Occipital lobe (tissue), 2 donors: ENCODE results near the gene TUBA3E. TPM values are rescaled to one million over a fixed set of nuclear protein-coding genes. Genes with fewer than 3 reads are reported as not detected.
"Not testable (repeated sequence)": the region's sequence is repeated elsewhere in the genome, so short reads cannot be mapped to it uniquely, and the experiment has no call there.

Experiments used
- DNase-seq: peaks from one replicate; lab custom pipeline; 2025; lab: John Stamatoyannopoulos, UW
- total RNA-seq: library from RNA; depleted of rRNA; stranded (reverse); fragments of >200 nt; gene quantifications from one replicate; pipeline ENCODE4 v1.2.3, GENCODE V29; 2014

Gene TUBA3E
- total RNA-seq, 1 donor from 2014 or later = not detected

GRCh38 chr2:130162968-130163367 lies 35.3 kb downstream of the TUBA3E start:
- DNase-seq = no peak

DNA sequence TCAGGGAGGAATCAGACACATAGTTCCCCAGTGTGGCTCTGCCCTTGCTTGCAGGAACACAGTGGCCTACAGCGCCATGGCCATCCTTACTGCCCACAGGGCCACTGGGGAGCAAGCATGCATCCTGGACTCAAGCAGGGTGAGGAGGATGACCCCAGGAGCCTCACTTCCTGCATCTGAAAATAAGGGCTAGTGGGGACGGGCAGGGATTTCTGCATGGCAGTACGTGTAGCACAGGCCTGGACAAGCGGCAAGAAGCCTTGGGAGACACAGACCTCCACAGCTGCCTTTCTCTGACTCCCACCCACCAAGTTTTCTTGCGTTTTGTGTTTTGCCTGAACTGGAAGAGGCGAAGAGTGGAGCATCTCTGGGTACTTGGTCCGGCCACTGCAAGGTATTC lies 35.8 kb downstream of the TUBA3E start:
- DNase-seq = not testable (repeated sequence)

DNA sequence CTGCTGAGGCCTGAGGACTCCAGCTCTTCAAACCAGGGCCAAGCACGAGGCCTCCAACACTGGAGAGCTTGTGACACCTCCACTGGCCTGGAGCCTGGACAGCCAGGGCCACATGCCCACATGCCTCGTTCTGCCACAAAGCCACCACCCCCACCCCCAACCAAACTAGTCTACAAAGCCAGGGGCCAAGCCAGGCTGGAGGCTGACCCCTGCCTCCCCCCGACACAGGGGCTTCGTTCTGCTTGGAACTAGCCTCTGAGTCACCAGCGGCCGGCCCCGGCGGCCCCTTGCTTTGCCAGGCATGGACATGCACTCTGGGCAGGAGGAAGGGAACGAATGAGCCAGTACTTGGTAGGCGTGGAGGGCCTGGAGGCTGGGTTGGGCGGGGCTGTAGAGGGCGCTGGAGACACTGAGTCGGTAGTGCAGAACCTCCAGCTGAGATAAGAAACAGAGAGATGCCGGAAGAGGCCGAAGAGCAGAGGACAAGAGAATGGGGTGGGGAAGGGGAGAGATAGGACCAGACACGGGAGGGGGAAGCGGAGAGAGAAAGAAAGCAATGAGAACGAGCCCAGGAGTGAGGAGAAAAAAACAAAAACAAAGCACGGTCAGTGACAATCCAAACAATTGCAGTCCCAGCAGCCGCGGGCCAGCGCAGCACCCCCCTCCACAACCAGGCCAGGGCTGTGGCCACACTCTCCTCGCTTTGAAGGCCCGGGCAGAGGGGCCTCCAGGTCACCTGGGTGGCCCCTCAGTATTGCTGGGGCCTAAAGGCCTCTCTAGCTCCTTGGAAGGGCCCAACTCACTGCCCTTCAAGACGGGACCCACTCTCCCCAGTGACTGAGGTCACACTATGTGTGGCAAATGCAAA lies 37.2 kb downstream of the TUBA3E start:
- not testable (repeated sequence) for DNase-seq

GRCh38 chr2:130160131-130160530 lies 38.1 kb downstream of the TUBA3E start:
- no peak for DNase-seq

DNA sequence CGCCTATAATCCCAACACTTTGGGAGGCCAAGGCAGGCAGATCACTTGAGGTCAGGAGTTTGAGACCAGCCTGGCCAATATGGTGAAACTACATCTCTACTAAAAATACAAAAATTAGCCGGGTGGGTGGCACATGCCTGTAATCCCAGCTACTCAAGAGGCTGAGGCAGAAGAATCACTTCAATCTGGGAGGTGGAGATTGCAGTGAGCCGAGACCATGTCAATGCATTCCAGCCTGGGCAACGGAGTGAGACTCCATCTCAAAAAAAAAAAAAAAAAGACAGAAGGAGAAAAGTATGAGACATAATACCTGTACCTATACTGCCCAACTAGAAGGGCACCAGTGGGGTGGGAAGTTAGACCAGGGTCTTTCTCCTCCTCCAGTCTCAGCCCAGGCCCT lies 38.9 kb downstream of the TUBA3E start:
- DNase-seq = not testable (repeated sequence)

- no peak for DNase-seq
Observed at GRCh38 chr2:130158631-130159030, 39.6 kb downstream of the TUBA3E start.

GRCh38 chr2:130157825-130158514 lies 40.3 kb downstream of the TUBA3E start:
- DNase-seq = not testable (repeated sequence)

- DNase-seq = not testable (repeated sequence)
Observed at GRCh38 chr2:130157354-130157753, 40.9 kb downstream of the TUBA3E start.

DNA sequence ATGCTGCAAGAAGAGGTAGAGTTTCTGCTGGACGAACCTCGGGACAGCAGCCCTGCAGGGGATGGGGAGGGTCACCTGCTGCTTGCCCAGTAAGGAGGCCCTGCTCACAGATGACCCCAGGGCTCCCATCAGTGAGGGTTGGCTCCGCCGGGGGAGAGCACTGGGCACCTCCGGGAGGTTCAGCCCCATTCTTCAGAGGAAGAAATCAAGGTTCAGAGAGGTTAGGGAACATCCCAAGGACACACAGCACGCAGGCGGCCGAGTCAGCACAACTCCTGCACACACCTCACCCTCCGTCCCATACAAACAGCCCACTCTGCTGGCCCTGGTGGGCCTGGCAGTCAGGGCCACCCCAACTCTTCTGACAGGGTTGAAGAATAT lies 41.6 kb downstream of the TUBA3E start:
- DNase-seq = no peak

GRCh38 chr2:130155956-130156623 lies 42.1 kb downstream of the TUBA3E start:
- not testable (repeated sequence) for DNase-seq

GRCh38 chr2:130154773-130155765 lies 43.2 kb downstream of the TUBA3E start:
- no peak for DNase-seq

GRCh38 chr2:130154423-130154770 lies 43.8 kb downstream of the TUBA3E start:
- DNase-seq = not testable (repeated sequence)

DNA sequence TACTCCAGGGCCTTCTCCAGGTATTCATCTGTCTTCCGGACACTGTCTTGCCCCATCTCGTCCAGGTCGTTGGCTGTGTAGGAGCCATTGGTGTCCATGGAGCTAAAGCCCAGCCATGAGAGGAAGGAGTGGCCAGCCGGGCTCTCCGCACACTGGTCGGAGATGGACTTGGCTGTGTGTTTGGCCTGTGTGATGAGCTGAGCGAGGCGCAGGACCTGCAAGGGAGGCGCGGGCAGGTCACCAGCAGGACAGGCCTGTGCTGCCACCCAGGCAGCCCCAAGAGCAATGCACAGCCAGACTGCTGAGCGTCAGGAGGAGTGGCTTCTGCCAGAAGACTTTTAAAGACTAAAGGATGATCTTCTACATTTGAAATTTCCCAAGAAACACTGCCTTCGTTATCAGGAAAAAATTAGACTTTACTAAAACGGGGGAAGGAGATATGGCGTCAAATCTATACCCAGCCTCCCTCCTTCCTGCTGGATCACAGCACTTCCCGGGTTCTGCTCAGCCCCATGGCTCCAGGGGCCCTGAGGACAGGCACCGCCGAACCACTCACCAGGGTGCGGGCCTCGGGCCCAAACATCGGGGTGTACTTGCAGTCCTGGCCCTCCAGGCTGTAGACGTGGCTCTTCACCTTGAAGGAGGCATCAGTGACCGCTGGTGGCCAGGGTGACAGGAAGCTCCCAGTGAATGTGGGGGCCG lies 44.4 kb downstream of the TUBA3E start:
- not testable (repeated sequence) for DNase-seq

- no peak for DNase-seq
Observed at GRCh38 chr2:130152816-130153595, 45.2 kb downstream of the TUBA3E start.

GRCh38 chr2:130152136-130152815 lies 46.0 kb downstream of the TUBA3E start:
- not testable (repeated sequence) for DNase-seq

- DNase-seq = not testable (repeated sequence)
Observed at GRCh38 chr2:130151145-130151512, 47.1 kb downstream of the TUBA3E start.

DNA sequence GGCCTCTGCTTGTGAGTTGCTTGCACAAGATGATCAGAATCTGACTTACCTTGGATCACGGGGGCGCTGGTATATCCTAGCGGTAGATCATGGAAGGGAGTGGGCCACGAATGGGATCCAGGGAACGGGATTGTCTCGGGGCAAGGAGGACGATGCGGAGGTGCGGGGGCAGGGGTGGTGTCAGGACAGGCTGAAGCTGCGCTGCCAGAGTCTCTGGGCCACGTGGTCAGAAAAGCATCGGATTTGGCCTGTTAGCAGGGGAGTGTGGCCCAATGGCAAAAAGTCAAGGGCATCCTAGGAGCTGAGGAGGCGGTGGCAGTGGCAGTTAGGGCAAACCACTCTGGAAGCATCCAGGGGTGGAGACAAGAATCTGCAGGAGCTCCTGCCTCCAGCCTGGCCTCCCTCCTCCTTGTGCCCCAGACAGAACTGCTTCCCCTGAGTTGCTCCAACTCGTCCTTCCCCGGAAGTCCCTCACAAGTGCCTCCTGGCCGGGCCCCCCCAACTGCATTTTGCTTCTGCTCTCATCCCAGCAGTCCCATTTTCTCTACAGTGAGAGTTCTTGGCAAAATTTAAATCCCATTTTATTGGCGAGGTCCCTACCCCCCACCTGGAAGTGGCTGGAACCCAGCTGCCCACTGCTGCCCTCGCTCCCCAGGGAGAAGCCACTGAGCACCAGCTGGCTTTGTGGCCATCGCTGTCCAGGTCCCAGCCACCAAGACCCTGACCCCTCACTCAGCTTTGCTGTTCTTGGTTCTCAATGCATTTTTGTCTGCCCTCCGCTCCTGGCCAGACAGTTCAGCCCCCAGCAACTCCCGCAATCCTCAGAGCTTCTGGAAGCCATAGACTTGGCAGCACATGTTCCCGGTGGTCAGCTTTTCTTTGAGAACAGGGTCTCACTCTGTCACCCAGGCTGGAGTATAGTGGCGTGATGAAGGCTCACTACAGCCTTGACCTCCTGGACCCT lies 47.8 kb downstream of the TUBA3E start:
- no peak for DNase-seq

- not testable (repeated sequence) for DNase-seq
Observed at GRCh38 chr2:130148515-130148914, 49.7 kb downstream of the TUBA3E start.
